ENCODE results near the gene SLA2. TPM values are rescaled to one million over a fixed set of nuclear protein-coding genes. Genes with fewer than 3 reads are reported as not detected.
"Not testable (repeated sequence)": the region's sequence is repeated elsewhere in the genome, so short reads cannot be mapped to it uniquely, and the experiment has no call there.

The SLA2 gene
- total RNA-seq, 5 donors from 2014 or later (not counting 1 experiment from before 2014, with no cell fraction given) = 26.2 to 46.0 (median 28.8) TPM

DNA sequence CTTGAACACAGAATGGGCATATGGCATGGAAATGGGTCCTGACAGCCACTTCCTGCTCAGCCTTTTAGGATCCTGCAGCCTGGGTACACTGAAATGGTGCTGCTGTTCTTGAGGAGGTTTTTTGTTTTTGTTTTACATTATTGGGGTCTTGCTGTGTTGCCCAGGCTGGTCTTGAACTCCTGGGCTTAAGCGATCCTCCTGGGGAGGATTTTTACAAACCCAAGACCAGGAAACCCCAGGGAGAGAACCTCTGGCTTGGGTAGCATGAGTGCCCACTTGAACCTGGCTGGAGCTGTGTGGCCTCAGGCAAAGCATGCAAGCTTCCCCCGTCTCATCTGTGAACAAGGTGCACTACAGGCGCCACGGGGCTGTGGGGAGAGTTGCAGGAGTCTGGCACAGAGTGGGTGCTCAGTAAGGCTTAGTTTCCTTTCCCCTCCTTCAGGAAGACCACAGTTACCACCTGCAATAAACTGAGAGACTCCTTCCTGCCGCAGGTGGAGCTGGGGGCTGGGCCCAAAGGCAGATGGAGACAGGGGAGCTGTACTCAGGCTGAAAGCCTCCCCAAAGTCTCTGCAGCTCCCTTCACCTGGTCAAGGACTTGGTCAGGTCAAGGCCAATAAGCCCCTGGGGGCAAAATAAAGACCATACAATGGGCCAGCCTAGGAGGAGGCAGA is 1.8 kb downstream of the SLA2 start:
- peak; percentile 22 to 78 (median 61) for DNase-seq
- H3K4me1 Mint-ChIP-seq = peaks cover 55 to 63% (median 62%) of the 10 kb centered on the region in 3 donors

DNA sequence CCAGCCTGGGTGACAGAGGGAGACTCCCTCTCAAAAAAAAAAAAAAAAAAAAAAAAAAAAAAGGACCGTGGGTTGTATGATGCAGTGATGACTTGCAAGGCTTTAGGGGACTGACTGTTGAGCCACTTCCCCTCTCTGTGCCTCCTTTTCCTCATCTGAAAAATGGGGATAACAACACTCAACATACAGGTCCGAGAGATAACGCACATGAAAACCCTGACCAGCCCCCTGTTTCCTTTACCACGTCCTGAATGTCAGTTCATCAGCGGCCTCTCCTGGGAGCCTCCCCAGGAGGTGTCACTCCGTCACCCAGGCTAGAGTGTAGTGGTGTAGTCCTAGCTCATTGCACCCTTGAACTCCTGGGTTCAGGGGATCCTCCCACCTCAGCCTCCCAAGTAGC is 3.9 kb downstream of the SLA2 start:
- H3K36me3 ChIP-seq (ENCODE audit: control insufficient read depth in 2 of 2, extremely low read depth in 1 of 2, insufficient read depth in 1 of 2, low read length in 1 of 2) = peaks cover 26 to 43% of the 10 kb centered on the region in 2 donors
- no peaks in the 10 kb centered on the region for H3K9me3 Mint-ChIP-seq
- no peak overlapping the region for H3K4me3 ChIP-seq (ENCODE audit: control insufficient read depth in 1 of 2, extremely low read depth in 1 of 2, low read length in 1 of 2)
- DNase-seq (peak in 1 of 35 experiments; percentile 21), ATAC-seq (replicated peaks in 1 of 4) (no peak)
- H3K27ac Mint-ChIP-seq = peak overlapping the region; percentile 98 to 100
- H3K4me1 ChIP-seq (ENCODE audit: control insufficient read depth in 1 of 2, extremely low read depth in 1 of 2, insufficient read depth in 2 of 2, low read length in 2 of 2) = peaks cover 25 to 63% of the 10 kb centered on the region in 2 experiments
- no peak overlapping the region for H3K27ac ChIP-seq (ENCODE audit: low read length)
- CTCF ChIA-PET = no interaction called here
- no peaks in the 10 kb centered on the region for H3K27me3 Mint-ChIP-seq
- H3K4me1 Mint-ChIP-seq = peaks cover 52 to 60% (median 58%) of the 10 kb centered on the region in 3 donors
- POLR2A ChIA-PET = no interaction called here
- H3K9me3 ChIP-seq = no peaks in the 10 kb centered on the region
- no peaks in the 10 kb centered on the region for H3K27me3 ChIP-seq (replicated peaks in 1 of 2; ENCODE audit: control insufficient read depth in 2 of 2, extremely low read depth in 1 of 2, insufficient read depth in 2 of 2, low read length in 1 of 2)
- peak overlapping the region; percentile 21 to 96 (median 53) for H3K4me3 Mint-ChIP-seq
- H3K36me3 Mint-ChIP-seq = peaks cover 12% of the 10 kb centered on the region
- WGBS (ENCODE audit: insufficient coverage) = no CpG with 5 or more reads among the region's 6 CpGs

More for the DNA sequence above, 1.8 kb downstream of the SLA2 start:
- Histone ChIP-seq H3K4me1 (ENCODE audit: control insufficient read depth in 1 of 2, extremely low read depth in 1 of 2, insufficient read depth in 2 of 2, low read length in 2 of 2) (peaks cover 25 to 66% of the 10 kb centered on the region in 2 experiments), H3K27ac (ENCODE audit: low read length) (peak overlapping the region; percentile 77), H3K27me3 (replicated peaks in 1 of 2; ENCODE audit: control insufficient read depth in 2 of 2, extremely low read depth in 1 of 2, insufficient read depth in 2 of 2, low read length in 1 of 2) (no peaks in the 10 kb centered on the region), H3K36me3 (ENCODE audit: control insufficient read depth in 2 of 2, extremely low read depth in 1 of 2, insufficient read depth in 1 of 2, low read length in 1 of 2) (peaks cover 22 to 32% of the 10 kb centered on the region in 2 donors), H3K4me3 (ENCODE audit: control insufficient read depth in 1 of 2, extremely low read depth in 1 of 2, low read length in 1 of 2) (peak overlapping the region; percentile 61 to 64), H3K9me3 (no peaks in the 10 kb centered on the region)
- peak; percentile 75 to 85 (median 81) for ATAC-seq (replicated peaks in 1 of 4)
- POLR2A ChIA-PET = interaction anchor here in 1 of 2 donors (0.6 kb wide), 2 partner anchors 204 to 1152 kb away, joined by 3 to 6 read pairs; no protein-coding TSS in a partner anchor
- CTCF ChIA-PET = interaction anchor here (0.6 to 2.9 kb wide), 6 partner anchors 31 to 690 kb away, joined by 3 to 10 read pairs (median 4); partner anchors contain the start of genes SCAND1 (in 1 of the 2) and TGIF2 (in 1 of the 2)
- peak overlapping the region; percentile 93 to 96 (median 95) for H3K4me3 Mint-ChIP-seq
- peak overlapping the region; percentile 98 to 100 for H3K27ac Mint-ChIP-seq
- H3K27me3 Mint-ChIP-seq = no peaks in the 10 kb centered on the region
- H3K9me3 Mint-ChIP-seq = no peaks in the 10 kb centered on the region
- 40% methylated on average over 1 of the region's 5 CpGs for WGBS (ENCODE audit: insufficient coverage)
- H3K36me3 Mint-ChIP-seq = peaks cover 12% of the 10 kb centered on the region

DNA sequence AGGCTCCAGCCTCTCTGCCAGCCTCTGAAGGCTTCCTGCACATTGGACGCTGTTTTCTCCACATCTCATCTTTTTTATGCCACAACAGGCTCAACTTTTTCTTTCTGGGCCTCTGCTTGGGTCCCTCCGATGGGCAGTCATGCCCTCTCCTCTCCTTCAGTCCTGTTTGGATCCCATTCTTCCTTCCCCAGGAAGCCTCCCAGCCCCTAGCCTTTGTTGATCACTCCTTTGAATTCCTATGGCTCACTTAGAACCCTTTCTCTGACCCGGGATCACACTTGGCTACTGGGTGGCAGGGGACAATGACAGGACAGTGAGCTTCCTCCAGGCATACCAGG is 4.5 kb downstream of the SLA2 start:
- Histone ChIP-seq H3K9me3 (no peaks in the 10 kb centered on the region), H3K4me3 (ENCODE audit: control insufficient read depth in 1 of 2, extremely low read depth in 1 of 2, low read length in 1 of 2) (no peak overlapping the region), H3K27ac (ENCODE audit: low read length) (peak overlapping the region; percentile 23), H3K27me3 (replicated peaks in 1 of 2; ENCODE audit: control insufficient read depth in 2 of 2, extremely low read depth in 1 of 2, insufficient read depth in 2 of 2, low read length in 1 of 2) (no peaks in the 10 kb centered on the region), H3K36me3 (ENCODE audit: control insufficient read depth in 2 of 2, extremely low read depth in 1 of 2, insufficient read depth in 1 of 2, low read length in 1 of 2) (peaks cover 26 to 48% of the 10 kb centered on the region in 2 donors), H3K4me1 (ENCODE audit: control insufficient read depth in 1 of 2, extremely low read depth in 1 of 2, insufficient read depth in 2 of 2, low read length in 2 of 2) (peaks cover 24 to 60% of the 10 kb centered on the region in 2 experiments)
- no peak for DNase-seq
- H3K4me3 Mint-ChIP-seq = peak overlapping the region in 1 of 3 donors; percentile 96
- H3K4me1 Mint-ChIP-seq = peaks cover 47 to 55% (median 54%) of the 10 kb centered on the region in 3 donors
- H3K27ac Mint-ChIP-seq = peak overlapping the region; percentile 89 to 90
- WGBS (ENCODE audit: insufficient coverage) = 100% methylated on average over 1 of the region's 3 CpGs
- H3K9me3 Mint-ChIP-seq = no peaks in the 10 kb centered on the region
- H3K27me3 Mint-ChIP-seq = no peaks in the 10 kb centered on the region
- ATAC-seq (replicated peaks in 1 of 4) = no peak
- POLR2A ChIA-PET = interaction anchor here in 1 of 2 donors (0.6 kb wide), 1 partner anchor 1192 kb away, joined by 3 read pairs; no protein-coding TSS in a partner anchor
- H3K36me3 Mint-ChIP-seq = peaks cover 15% of the 10 kb centered on the region
- CTCF ChIA-PET = no interaction called here

DNA sequence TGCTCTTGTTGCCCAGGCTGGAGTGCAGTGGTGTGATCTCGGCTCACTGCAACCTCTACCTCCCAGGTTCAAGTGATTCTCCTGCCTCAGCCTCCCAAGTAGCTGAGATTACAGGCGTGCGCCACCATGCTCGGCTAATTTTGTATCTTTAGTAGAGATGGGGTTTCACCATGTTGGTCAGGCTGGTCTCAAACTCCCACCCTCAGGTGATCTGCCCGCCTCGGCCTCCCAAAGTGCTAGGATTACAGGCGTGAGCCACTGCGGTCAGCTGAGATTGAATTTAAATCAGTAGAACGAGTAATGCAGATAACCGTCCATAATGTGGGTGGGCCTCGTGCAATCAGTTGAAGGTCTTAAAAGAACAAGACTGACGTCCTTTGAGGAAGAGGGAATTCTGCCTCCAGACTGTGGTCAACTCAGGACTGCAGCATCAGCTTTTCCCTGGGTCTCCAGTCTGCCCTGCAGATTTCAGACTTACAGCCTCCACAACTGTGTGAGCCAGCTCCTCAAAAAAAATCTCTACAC is 7.1 kb downstream of the SLA2 start:
- CTCF ChIA-PET = interaction anchor here (0.6 kb wide), 2 partner anchors 34 to 51 kb away, joined by 3 to 9 read pairs; no protein-coding TSS in a partner anchor
- H3K9me3 Mint-ChIP-seq; H3K4me3 Mint-ChIP-seq; ATAC-seq (replicated peaks in 1 of 4); H3K27ac ChIP-seq (ENCODE audit: low read length); H3K9me3 ChIP-seq; H3K27me3 Mint-ChIP-seq; DNase-seq; H3K4me3 ChIP-seq (ENCODE audit: control insufficient read depth in 1 of 2, extremely low read depth in 1 of 2, low read length in 1 of 2); H3K27me3 ChIP-seq (replicated peaks in 1 of 2; ENCODE audit: control insufficient read depth in 2 of 2, extremely low read depth in 1 of 2, insufficient read depth in 2 of 2, low read length in 1 of 2); POLR2A ChIA-PET: not testable (repeated sequence)
- peaks cover 14 to 50% of the 10 kb centered on the region in 2 experiments for H3K4me1 ChIP-seq (ENCODE audit: control insufficient read depth in 1 of 2, extremely low read depth in 1 of 2, insufficient read depth in 2 of 2, low read length in 2 of 2)
- peaks cover 30 to 36% (median 35%) of the 10 kb centered on the region in 3 donors for H3K4me1 Mint-ChIP-seq
- peaks cover 25% of the 10 kb centered on the region for H3K36me3 Mint-ChIP-seq
- H3K36me3 ChIP-seq (ENCODE audit: control insufficient read depth in 2 of 2, extremely low read depth in 1 of 2, insufficient read depth in 1 of 2, low read length in 1 of 2) = peaks cover 36 to 67% of the 10 kb centered on the region in 2 donors
- H3K27ac Mint-ChIP-seq = peak overlapping the region; percentile 22 to 27
- 100% methylated on average over 6 of the region's 12 CpGs for WGBS (ENCODE audit: insufficient coverage)

DNA sequence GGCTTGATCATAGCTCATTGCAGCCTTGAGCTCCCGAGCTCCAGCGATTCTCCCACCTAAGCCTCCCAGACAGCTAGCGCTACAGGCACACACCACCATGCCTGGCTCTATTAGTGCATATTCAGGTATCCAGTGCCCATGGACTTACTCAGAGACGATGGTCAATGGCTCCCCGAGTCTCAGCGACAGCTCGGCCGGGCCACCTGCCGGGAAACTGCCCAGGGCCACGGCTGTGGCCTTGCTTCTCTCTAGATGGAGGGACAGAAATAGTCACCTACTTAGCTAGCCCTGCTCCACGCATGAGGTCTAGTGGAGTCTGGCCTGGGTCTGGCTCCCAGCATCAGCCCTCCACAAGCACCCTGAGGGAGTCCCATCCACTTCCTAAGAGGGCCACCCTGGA is 11.7 kb downstream of the SLA2 start:
- WGBS (ENCODE audit: insufficient coverage) = 98% methylated on average over 11 of the region's 11 CpGs
- no peaks in the 10 kb centered on the region for H3K27me3 Mint-ChIP-seq
- peaks cover 35 to 42% (median 36%) of the 10 kb centered on the region in 3 donors for H3K4me1 Mint-ChIP-seq
- peaks cover 44% of the 10 kb centered on the region for H3K36me3 Mint-ChIP-seq
- no peaks in the 10 kb centered on the region for H3K9me3 Mint-ChIP-seq
- H3K27ac Mint-ChIP-seq = peak overlapping the region; percentile 86 to 90
- ATAC-seq (replicated peaks in 1 of 4) (no peak), DNase-seq (no peak)
- Histone ChIP-seq H3K27ac (ENCODE audit: low read length) (no peak overlapping the region), H3K4me3 (ENCODE audit: control insufficient read depth in 1 of 2, extremely low read depth in 1 of 2, low read length in 1 of 2) (no peak overlapping the region), H3K4me1 (ENCODE audit: control insufficient read depth in 1 of 2, extremely low read depth in 1 of 2, insufficient read depth in 2 of 2, low read length in 2 of 2) (peaks cover 5 to 38% of the 10 kb centered on the region in 2 experiments), H3K36me3 (ENCODE audit: control insufficient read depth in 2 of 2, extremely low read depth in 1 of 2, insufficient read depth in 1 of 2, low read length in 1 of 2) (peaks cover 20 to 72% of the 10 kb centered on the region in 2 donors), H3K27me3 (replicated peaks in 1 of 2; ENCODE audit: control insufficient read depth in 2 of 2, extremely low read depth in 1 of 2, insufficient read depth in 2 of 2, low read length in 1 of 2) (no peaks in the 10 kb centered on the region), H3K9me3 (no peaks in the 10 kb centered on the region)
- CTCF ChIA-PET = no interaction called here
- H3K4me3 Mint-ChIP-seq = no peak overlapping the region
- POLR2A ChIA-PET = no interaction called here

DNA sequence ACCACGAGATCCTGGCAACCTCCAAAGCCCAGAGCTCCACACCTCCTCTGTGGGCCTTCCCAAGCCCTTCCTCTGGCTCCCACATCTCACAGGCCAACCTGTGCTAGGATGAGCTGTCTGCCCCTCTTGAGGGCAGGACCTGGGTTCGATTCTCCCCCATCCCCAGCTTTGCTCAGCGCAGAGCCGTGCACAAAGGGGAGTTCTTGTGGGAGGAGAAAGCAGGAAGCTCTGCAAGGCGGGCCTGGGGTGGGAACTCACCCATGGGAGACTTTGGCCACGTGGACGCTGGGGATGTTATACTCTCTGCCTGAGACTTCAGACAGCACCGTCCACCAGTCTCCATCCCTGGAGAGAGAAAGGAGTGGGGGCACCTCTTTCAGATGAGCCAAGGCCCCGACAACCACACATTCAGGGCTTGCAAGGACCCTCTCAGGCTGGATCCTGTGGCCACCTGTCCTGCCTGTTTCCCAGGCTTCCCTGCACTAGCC is 12.7 kb downstream of the SLA2 start:
- Histone ChIP-seq H3K4me1 (ENCODE audit: control insufficient read depth in 1 of 2, extremely low read depth in 1 of 2, insufficient read depth in 2 of 2, low read length in 2 of 2) (peaks cover 5 to 46% of the 10 kb centered on the region in 2 experiments), H3K36me3 (ENCODE audit: control insufficient read depth in 2 of 2, extremely low read depth in 1 of 2, insufficient read depth in 1 of 2, low read length in 1 of 2) (peaks cover 15 to 70% of the 10 kb centered on the region in 2 donors), H3K4me3 (ENCODE audit: control insufficient read depth in 1 of 2, extremely low read depth in 1 of 2, low read length in 1 of 2) (no peak overlapping the region), H3K27me3 (replicated peaks in 1 of 2; ENCODE audit: control insufficient read depth in 2 of 2, extremely low read depth in 1 of 2, insufficient read depth in 2 of 2, low read length in 1 of 2) (no peaks in the 10 kb centered on the region), H3K27ac (ENCODE audit: low read length) (no peak overlapping the region), H3K9me3 (no peaks in the 10 kb centered on the region)
- Mint-ChIP-seq H3K4me3 (no peak overlapping the region), H3K36me3 (peaks cover 47% of the 10 kb centered on the region), H3K9me3 (no peaks in the 10 kb centered on the region), H3K27me3 (no peaks in the 10 kb centered on the region), H3K4me1 (peaks cover 40 to 48% (median 44%) of the 10 kb centered on the region in 3 donors), H3K27ac (peak overlapping the region; percentile 99 to 100)
- 86% methylated on average over 2 of the region's 9 CpGs for WGBS (ENCODE audit: insufficient coverage)
- ChIA-PET POLR2A (interaction anchor here in 1 of 2 donors (0.5 kb wide), 1 partner anchor 14 kb away, joined by 5 read pairs; no protein-coding TSS in a partner anchor), CTCF (interaction anchor here in 1 of 2 donors (0.5 kb wide), 1 partner anchor 66 kb away, joined by 5 read pairs; no protein-coding TSS in a partner anchor)
- no peak for ATAC-seq (replicated peaks in 1 of 4)
- DNase-seq = no peak

Data from T-cell (primary cell).